GM10266 (cell line): ENCODE data around the gene ESR1.
"Not testable (repeated sequence)": the region's sequence is repeated elsewhere in the genome, so short reads cannot be mapped to it uniquely, and the experiment has no call there.

Experiments used
- DNase-seq: peaks from one replicate; pipeline ENCODE4 v3.0.0; 2012; ENCODE audit errors: extremely low spot score
- CTCF ChIP-seq: IDR thresholded peaks from 2 replicates; pipeline ENCODE4 v1.5.1; 2012; ENCODE audit warnings: mild to moderate bottlenecking, low read depth; ENCODE audit not compliant: control insufficient read depth, insufficient read depth; ENCODE audit errors: missing control alignments

Gene ESR1

GRCh38 chr6:152135755-152136448 lies 328.4 kb downstream of the ESR1 start:
- no peak for DNase-seq
- no peak for TF ChIP-seq CTCF

- no peak for DNase-seq
- TF ChIP-seq CTCF: no peak
Measured at GRCh38 chr6:152136449-152136825, 329.0 kb downstream of the ESR1 start.

GRCh38 chr6:152138344-152138743 lies 330.9 kb downstream of the ESR1 start:
- DNase-seq: not testable (repeated sequence)

- no peak for TF ChIP-seq CTCF
- no peak for DNase-seq
Measured at GRCh38 chr6:152142105-152142504, 334.6 kb downstream of the ESR1 start.

- no peak for DNase-seq
- TF ChIP-seq CTCF: no peak
Measured at GRCh38 chr6:152143359-152143758, 335.9 kb downstream of the ESR1 start.

GRCh38 chr6:152146385-152146784 lies 338.9 kb downstream of the ESR1 start:
- no peak for TF ChIP-seq CTCF
- DNase-seq: no peak

GRCh38 chr6:152147269-152147668 lies 339.8 kb downstream of the ESR1 start:
- TF ChIP-seq CTCF: no peak
- DNase-seq: no peak

- DNase-seq: no peak
- no peak for TF ChIP-seq CTCF
Measured at GRCh38 chr6:152148412-152148811, 340.9 kb downstream of the ESR1 start.
